Neutrophil (primary cell): ENCODE measurements around the gene HOXD1.

Experiments used
- H3K27ac ChIP-seq: fragments of 200-600 bp; sonication (generic); 2 replicates; pipeline ENCODE4 v1.5.1; 2016; ENCODE audit warnings: mild to moderate bottlenecking, moderate library complexity
- H3K27me3 ChIP-seq: fragments of 200-600 bp; sonication (generic); 2 replicates; pipeline ENCODE4 v1.6.0; 2016; ENCODE audit warnings: mild to moderate bottlenecking
- H3K36me3 ChIP-seq: fragments of 200-600 bp; sonication (generic); 2 replicates; pipeline ENCODE4 v1.5.1; 2017
- H3K4me1 ChIP-seq, 2 experiments: fragments of 200-600 bp in 1 of 2; sonication (generic) in 1 of 2; 1 replicate in 1 of 2; 2 replicates in 1 of 2; pipeline versions ENCODE4 v1.5.1 to v1.6.1; 2013 to 2016; ENCODE audit warnings: low read depth in 1 of 2, low read length in 1 of 2, mild to moderate bottlenecking in 1 of 2, moderate library complexity in 1 of 2; ENCODE audit not compliant: control insufficient read depth in 1 of 2, insufficient read depth in 1 of 2
- H3K4me3 ChIP-seq, 2 experiments: fragments of 200-600 bp in 1 of 2; sonication (generic) in 1 of 2; 1 replicate in 1 of 2; 2 replicates in 1 of 2; pipeline ENCODE4 v1.5.1; 2013 to 2016; ENCODE audit warnings: low read depth in 1 of 2, low read length in 1 of 2, mild to moderate bottlenecking in 1 of 2, moderate library complexity in 1 of 2
- H3K9me3 ChIP-seq: fragments of 200-600 bp; sonication (generic); 2 replicates; pipeline ENCODE4 v1.5.1; 2016
- CTCF ChIP-seq: fragments of 200-600 bp; sonication (generic); IDR thresholded peaks from 2 replicates; pipeline ENCODE4 v1.5.1; 2016; ENCODE audit warnings: antibody characterized with exemption

The HOXD1 gene

GRCh38 chr2:176213406-176213805 is 24.9 kb downstream of the HOXD1 start:
- H3K36me3 ChIP-seq = no peaks in the 10 kb centered on the region
- H3K4me1 ChIP-seq = no peaks in the 10 kb centered on the region
- H3K27ac ChIP-seq = no peak overlapping the region
- H3K9me3 ChIP-seq = no peaks in the 10 kb centered on the region
- H3K4me3 ChIP-seq = no peak overlapping the region
- H3K27me3 ChIP-seq = peaks cover 64% of the 10 kb centered on the region
- no peak for TF ChIP-seq CTCF

GRCh38 chr2:176227874-176228273 is 39.4 kb downstream of the HOXD1 start:
- H3K36me3 ChIP-seq = no peaks in the 10 kb centered on the region
- H3K27ac ChIP-seq = no peak overlapping the region
- no peaks in the 10 kb centered on the region for H3K9me3 ChIP-seq
- no peaks in the 10 kb centered on the region for H3K4me1 ChIP-seq
- H3K27me3 ChIP-seq = peaks cover 62% of the 10 kb centered on the region
- TF ChIP-seq CTCF = no peak
- no peak overlapping the region for H3K4me3 ChIP-seq

GRCh38 chr2:176234156-176234555 is 45.7 kb downstream of the HOXD1 start:
- H3K27ac ChIP-seq = no peak overlapping the region
- no peaks in the 10 kb centered on the region for H3K4me1 ChIP-seq
- H3K36me3 ChIP-seq = no peaks in the 10 kb centered on the region
- no peak for TF ChIP-seq CTCF
- no peak overlapping the region for H3K4me3 ChIP-seq
- H3K9me3 ChIP-seq = no peaks in the 10 kb centered on the region
- H3K27me3 ChIP-seq = peaks cover 72% of the 10 kb centered on the region

GRCh38 chr2:176234940-176235339 is 46.5 kb downstream of the HOXD1 start:
- Histone ChIP-seq H3K27me3 (peaks cover 75% of the 10 kb centered on the region), H3K4me1 (no peaks in the 10 kb centered on the region), H3K9me3 (no peaks in the 10 kb centered on the region), H3K36me3 (no peaks in the 10 kb centered on the region), H3K4me3 (no peak overlapping the region), H3K27ac (no peak overlapping the region)
- no peak for TF ChIP-seq CTCF

GRCh38 chr2:176237456-176237855 is 49.0 kb downstream of the HOXD1 start:
- Histone ChIP-seq H3K4me1 (no peaks in the 10 kb centered on the region), H3K27me3 (peaks cover 76% of the 10 kb centered on the region), H3K36me3 (no peaks in the 10 kb centered on the region), H3K27ac (no peak overlapping the region), H3K9me3 (no peaks in the 10 kb centered on the region), H3K4me3 (no peak overlapping the region)
- TF ChIP-seq CTCF = no peak

- H3K9me3 ChIP-seq = no peaks in the 10 kb centered on the region
- no peak overlapping the region for H3K27ac ChIP-seq
- no peaks in the 10 kb centered on the region for H3K36me3 ChIP-seq
- H3K4me1 ChIP-seq = no peaks in the 10 kb centered on the region
- H3K27me3 ChIP-seq = peaks cover 74% of the 10 kb centered on the region
- no peak for TF ChIP-seq CTCF
- H3K4me3 ChIP-seq = no peak overlapping the region
These were observed 50.6 kb downstream of the HOXD1 start for GRCh38 chr2:176239031-176239430.
